ENCODE data around the gene THBS1.

Gene THBS1

GRCh38 chr15:39594446-39595337 lies 13.8 kb downstream of the THBS1 start:
- TF ChIP-seq MAX (IDR thresholded peaks at IDR 0.05) (no peak), TCF12 (IDR thresholded peaks at IDR 0.05; ENCODE audit: low read depth) (no peak), RAD21 (IDR thresholded peaks at IDR 0.05; ENCODE audit: low read depth) (no peak)

- TF ChIP-seq ZBTB7A (IDR thresholded peaks at IDR 0.05; ENCODE audit: low read depth) (no peak), NFIC (IDR thresholded peaks at IDR 0.05) (no peak), CEBPB (IDR thresholded peaks at IDR 0.05) (no peak), RAD21 (IDR thresholded peaks at IDR 0.05; ENCODE audit: low read depth) (no peak), TCF12 (IDR thresholded peaks at IDR 0.05; ENCODE audit: low read depth) (no peak), USF1 (IDR thresholded peaks at IDR 0.05) (no peak), YY1 (IDR thresholded peaks at IDR 0.05; ENCODE audit: low read depth) (no peak), TAF1 (IDR thresholded peaks at IDR 0.05; ENCODE audit: low read depth) (no peak), TEAD4 (IDR thresholded peaks at IDR 0.05) (no peak)
Observed at GRCh38 chr15:39595338-39596221, 14.7 kb downstream of the THBS1 start.

GRCh38 chr15:39596358-39597051 lies 15.6 kb downstream of the THBS1 start:
- TF ChIP-seq FOXM1 (IDR thresholded peaks at IDR 0.05; ENCODE audit: borderline replicate concordance, low read depth): no peak
- TF ChIP-seq EP300 (IDR thresholded peaks at IDR 0.05; ENCODE audit: borderline replicate concordance): no peak
- TF ChIP-seq TEAD4 (IDR thresholded peaks at IDR 0.05): no peak
- no peak for TF ChIP-seq RAD21 (IDR thresholded peaks at IDR 0.05; ENCODE audit: low read depth)
- TF ChIP-seq YY1 (IDR thresholded peaks at IDR 0.05; ENCODE audit: low read depth): no peak
- no peak for TF ChIP-seq REST (IDR thresholded peaks at IDR 0.05; ENCODE audit: low read depth)
- TF ChIP-seq NFIC (IDR thresholded peaks at IDR 0.05): no peak
- TF ChIP-seq EGR1 (IDR thresholded peaks at IDR 0.05): no peak
- no peak for TF ChIP-seq USF1 (IDR thresholded peaks at IDR 0.05)
- no peak for TF ChIP-seq TAF1 (IDR thresholded peaks at IDR 0.05; ENCODE audit: low read depth)
- no peak for TF ChIP-seq CREB1 (IDR thresholded peaks at IDR 0.05; ENCODE audit: low read depth)
- TF ChIP-seq TCF12 (IDR thresholded peaks at IDR 0.05; ENCODE audit: low read depth): no peak
- TF ChIP-seq ZBTB7A (IDR thresholded peaks at IDR 0.05; ENCODE audit: low read depth): no peak

GRCh38 chr15:39597336-39597735 lies 16.5 kb downstream of the THBS1 start:
- TF ChIP-seq MAX (IDR thresholded peaks at IDR 0.05): no peak
- TF ChIP-seq USF1 (IDR thresholded peaks at IDR 0.05): no peak
- TF ChIP-seq TCF12 (IDR thresholded peaks at IDR 0.05; ENCODE audit: low read depth): no peak
- no peak for TF ChIP-seq ZBTB7A (IDR thresholded peaks at IDR 0.05; ENCODE audit: low read depth)
- no peak for TF ChIP-seq NFIC (IDR thresholded peaks at IDR 0.05)
- TF ChIP-seq FOXM1 (IDR thresholded peaks at IDR 0.05; ENCODE audit: borderline replicate concordance, low read depth): no peak
- TF ChIP-seq REST (IDR thresholded peaks at IDR 0.05; ENCODE audit: low read depth): no peak
- no peak for TF ChIP-seq RAD21 (IDR thresholded peaks at IDR 0.05; ENCODE audit: low read depth)
- TF ChIP-seq TEAD4 (IDR thresholded peaks at IDR 0.05): no peak
- TF ChIP-seq YY1 (IDR thresholded peaks at IDR 0.05; ENCODE audit: low read depth): no peak
- no peak for TF ChIP-seq CREB1 (IDR thresholded peaks at IDR 0.05; ENCODE audit: low read depth)
- no peak for TF ChIP-seq EP300 (IDR thresholded peaks at IDR 0.05; ENCODE audit: borderline replicate concordance)
- no peak for TF ChIP-seq EGR1 (IDR thresholded peaks at IDR 0.05)
- no peak for TF ChIP-seq TAF1 (IDR thresholded peaks at IDR 0.05; ENCODE audit: low read depth)
- no peak for TF ChIP-seq CEBPB (IDR thresholded peaks at IDR 0.05)

Data from Ishikawa (cell line).